Loucy (cell line): ENCODE measurements around the gene GALNT7.

ENCODE experiments used
- H2AFZ ChIP-seq: fragments of 200-600 bp; sonication (generic); 2 replicates; pipeline ENCODE4 v1.6.0; 2016; ENCODE audit warnings: antibody characterized with exemption, mild to moderate bottlenecking, low read length, moderate library complexity
- H3F3A ChIP-seq: fragments of 200-600 bp; 2 replicates; pipeline ENCODE4 v1.6.0; 2016; ENCODE audit warnings: antibody characterized with exemption, low read depth, mild to moderate bottlenecking
- H3K27me3 ChIP-seq: fragments of 200-600 bp; sonication (generic); 2 replicates; pipeline ENCODE4 v1.6.1; 2014; ENCODE audit warnings: low read length, mild to moderate bottlenecking; ENCODE audit not compliant: insufficient read depth, poor library complexity, severe bottlenecking
- H3K36me3 ChIP-seq: fragments of 200-600 bp; sonication (generic); 2 replicates; pipeline ENCODE4 v1.6.1; 2016; ENCODE audit warnings: low read length; ENCODE audit not compliant: insufficient read depth
- H3K4me1 ChIP-seq: fragments of 200-600 bp; sonication (generic); 2 replicates; pipeline ENCODE4 v1.5.1; 2014; ENCODE audit warnings: low read length, mild to moderate bottlenecking; ENCODE audit not compliant: insufficient read depth, poor library complexity, severe bottlenecking
- H3K4me2 ChIP-seq: fragments of 200-600 bp; sonication (generic); 2 replicates; pipeline ENCODE4 v1.6.0; 2014; ENCODE audit warnings: antibody characterized with exemption, low read length, low read depth, mild to moderate bottlenecking; ENCODE audit not compliant: poor library complexity, severe bottlenecking
- H3K4me3 ChIP-seq: fragments of 200-600 bp; sonication (generic); 2 replicates; pipeline ENCODE4 v1.5.1; 2014; ENCODE audit warnings: low read length, mild to moderate bottlenecking, mixed read lengths; ENCODE audit not compliant: poor library complexity, severe bottlenecking
- H3K79me2 ChIP-seq: fragments of 200-600 bp; sonication (generic); 2 replicates; pipeline ENCODE4 v1.6.1; 2014; ENCODE audit warnings: low read length; ENCODE audit not compliant: insufficient read depth
- H3K9ac ChIP-seq: fragments of 200-600 bp; sonication (generic); 2 replicates; pipeline ENCODE4 v1.6.0; 2014; ENCODE audit warnings: mild to moderate bottlenecking, low read depth, low read length, moderate library complexity; ENCODE audit not compliant: poor library complexity, severe bottlenecking
- H3K9me2 ChIP-seq: fragments of 200-600 bp; sonication (generic); replicated peaks from 2 replicates; pipeline ENCODE4 v1.6.1; 2016; ENCODE audit warnings: low read depth, low read length, mixed read lengths
- H3K9me3 ChIP-seq: fragments of 200-600 bp; sonication (generic); 2 replicates; pipeline ENCODE4 v1.6.1; 2014; ENCODE audit warnings: mild to moderate bottlenecking, antibody characterized with exemption, low read length, low read depth; ENCODE audit not compliant: insufficient read depth
- H4K20me1 ChIP-seq: fragments of 200-600 bp; sonication (generic); 2 replicates; pipeline ENCODE4 v1.6.0; 2014; ENCODE audit warnings: antibody characterized with exemption, low read length, mild to moderate bottlenecking; ENCODE audit not compliant: insufficient read depth, poor library complexity, severe bottlenecking
- CTCF ChIP-seq: fragments of 200-600 bp; sonication (generic); conservative IDR thresholded peaks from 2 replicates; pipeline ENCODE4 v1.5.1; 2014; ENCODE audit warnings: mild to moderate bottlenecking, antibody characterized with exemption, low read length
- EZH2phosphoT487 ChIP-seq: fragments of 200-600 bp; IDR thresholded peaks from 2 replicates; pipeline ENCODE4 v1.6.1; 2018; ENCODE audit warnings: antibody characterized with exemption, mild to moderate bottlenecking, moderate library complexity, borderline replicate concordance

The GALNT7 gene

GRCh38 chr4:173253561-173253960 is 85.0 kb downstream of the GALNT7 start:
- Histone ChIP-seq H2AFZ (no peak overlapping the region), H3K9ac (peak overlapping the region; percentile 1), H3K36me3 (peaks cover 33% of the 10 kb centered on the region; the same call in 1 of the 2 replicates), H3K27me3 (no peaks in the 10 kb centered on the region), H3K9me3 (no peaks in the 10 kb centered on the region), H3K9me2 (no peaks in the 10 kb centered on the region), H3K4me2 (peak overlapping the region; percentile 33), H3K4me1 (peaks cover 51% of the 10 kb centered on the region), H3K4me3 (no peak overlapping the region), H3F3A (peaks cover 10% of the 10 kb centered on the region; the same call in 1 of the 2 replicates), H3K79me2 (peaks cover 87% of the 10 kb centered on the region), H4K20me1 (peaks cover 78% of the 10 kb centered on the region)
- TF ChIP-seq CTCF = no peak
- TF ChIP-seq EZH2phosphoT487 = no peak

- no peak overlapping the region for H3K4me3 ChIP-seq
- no peaks in the 10 kb centered on the region for H3K27me3 ChIP-seq
- H4K20me1 ChIP-seq = peaks cover 79% of the 10 kb centered on the region
- no peak overlapping the region for H3K9ac ChIP-seq
- no peak overlapping the region for H3K4me2 ChIP-seq
- H3K9me2 ChIP-seq = no peaks in the 10 kb centered on the region
- peaks cover 45% of the 10 kb centered on the region for H3K4me1 ChIP-seq
- H2AFZ ChIP-seq = no peak overlapping the region
- H3F3A ChIP-seq = peaks cover 10% of the 10 kb centered on the region; the same call in 1 of the 2 replicates
- TF ChIP-seq EZH2phosphoT487 (no peak), CTCF (no peak)
- no peaks in the 10 kb centered on the region for H3K9me3 ChIP-seq
- peaks cover 87% of the 10 kb centered on the region for H3K79me2 ChIP-seq
- H3K36me3 ChIP-seq = peaks cover 31% of the 10 kb centered on the region; the same call in 1 of the 2 replicates
Measured at GRCh38 chr4:173254646-173255045, 86.0 kb downstream of the GALNT7 start.

GRCh38 chr4:173256825-173257224 is 88.2 kb downstream of the GALNT7 start:
- no peaks in the 10 kb centered on the region for H3K9me2 ChIP-seq
- H3K4me2 ChIP-seq = no peak overlapping the region
- peaks cover 29% of the 10 kb centered on the region for H3K4me1 ChIP-seq
- no peak overlapping the region for H3K9ac ChIP-seq
- H3K79me2 ChIP-seq = peaks cover 87% of the 10 kb centered on the region
- H3F3A ChIP-seq = peaks cover 6% of the 10 kb centered on the region; the same call in 1 of the 2 replicates
- TF ChIP-seq EZH2phosphoT487 = no peak
- TF ChIP-seq CTCF = no peak
- H3K36me3 ChIP-seq = peaks cover 28% of the 10 kb centered on the region; the same call in 1 of the 2 replicates
- no peak overlapping the region for H2AFZ ChIP-seq
- H3K9me3 ChIP-seq = no peaks in the 10 kb centered on the region
- H3K27me3 ChIP-seq = no peaks in the 10 kb centered on the region
- H4K20me1 ChIP-seq = peaks cover 78% of the 10 kb centered on the region
- no peak overlapping the region for H3K4me3 ChIP-seq
